NB4 (cell line): ENCODE data around the gene PLAAT2.

ENCODE experiments used
- MYC ChIP-seq: IDR thresholded peaks from 2 replicates; pipeline ENCODE4 v1.6.1; 2011; ENCODE audit warnings: low read depth, low read length
- POLR2A ChIP-seq: IDR thresholded peaks from 2 replicates; pipeline ENCODE4 v1.6.1; 2011; ENCODE audit warnings: mild to moderate bottlenecking; ENCODE audit not compliant: insufficient read length; ENCODE audit errors: extremely low read depth
- TF ChIP-seq, protein P1 (sequence below): IDR thresholded peaks from one replicate; pipeline ENCODE4 v1.5.1; 2012; ENCODE audit warnings: low read depth, low read length

GRCh38 chr11:63609971-63610580 is 46.9 kb upstream of the PLAAT2 start:
- TF ChIP-seq MYC (no peak), POLR2A (no peak)
- TF ChIP-seq, protein P1, sequence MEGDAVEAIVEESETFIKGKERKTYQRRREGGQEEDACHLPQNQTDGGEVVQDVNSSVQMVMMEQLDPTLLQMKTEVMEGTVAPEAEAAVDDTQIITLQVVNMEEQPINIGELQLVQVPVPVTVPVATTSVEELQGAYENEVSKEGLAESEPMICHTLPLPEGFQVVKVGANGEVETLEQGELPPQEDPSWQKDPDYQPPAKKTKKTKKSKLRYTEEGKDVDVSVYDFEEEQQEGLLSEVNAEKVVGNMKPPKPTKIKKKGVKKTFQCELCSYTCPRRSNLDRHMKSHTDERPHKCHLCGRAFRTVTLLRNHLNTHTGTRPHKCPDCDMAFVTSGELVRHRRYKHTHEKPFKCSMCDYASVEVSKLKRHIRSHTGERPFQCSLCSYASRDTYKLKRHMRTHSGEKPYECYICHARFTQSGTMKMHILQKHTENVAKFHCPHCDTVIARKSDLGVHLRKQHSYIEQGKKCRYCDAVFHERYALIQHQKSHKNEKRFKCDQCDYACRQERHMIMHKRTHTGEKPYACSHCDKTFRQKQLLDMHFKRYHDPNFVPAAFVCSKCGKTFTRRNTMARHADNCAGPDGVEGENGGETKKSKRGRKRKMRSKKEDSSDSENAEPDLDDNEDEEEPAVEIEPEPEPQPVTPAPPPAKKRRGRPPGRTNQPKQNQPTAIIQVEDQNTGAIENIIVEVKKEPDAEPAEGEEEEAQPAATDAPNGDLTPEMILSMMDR: no peak
